Suprapubic skin (tissue), 4 donors: ENCODE measurements around the gene RXFP3.

ENCODE experiments used
- POLR2A ChIP-seq, 2 donors: fragments of 450-650 bp; IDR thresholded peaks; one replicate each; pipeline ENCODE4 v1.6.1; 2017; ENCODE audit warnings: antibody characterized with exemption in 2 of 2, mild to moderate bottlenecking in 2 of 2, moderate library complexity in 2 of 2
- POLR2AphosphoS5 ChIP-seq, 3 donors: sonication (generic); formaldehyde crosslinking; IDR thresholded peaks; one replicate each; pipeline ENCODE4 v1.6.1; 2017; ENCODE audit warnings: antibody characterized with exemption in 3 of 3
- TF ChIP-seq, protein P1 (sequence below), 2 donors: fragments of 200-600 bp in 1 of 2; fragments of 450-650 bp in 1 of 2; sonication (generic) in 1 of 2; IDR thresholded peaks; one replicate each; pipeline ENCODE4 v1.5.1; 2016 to 2019; ENCODE audit warnings: antibody characterized with exemption in 2 of 2, mild to moderate bottlenecking in 1 of 2, moderate library complexity in 1 of 2

DNA sequence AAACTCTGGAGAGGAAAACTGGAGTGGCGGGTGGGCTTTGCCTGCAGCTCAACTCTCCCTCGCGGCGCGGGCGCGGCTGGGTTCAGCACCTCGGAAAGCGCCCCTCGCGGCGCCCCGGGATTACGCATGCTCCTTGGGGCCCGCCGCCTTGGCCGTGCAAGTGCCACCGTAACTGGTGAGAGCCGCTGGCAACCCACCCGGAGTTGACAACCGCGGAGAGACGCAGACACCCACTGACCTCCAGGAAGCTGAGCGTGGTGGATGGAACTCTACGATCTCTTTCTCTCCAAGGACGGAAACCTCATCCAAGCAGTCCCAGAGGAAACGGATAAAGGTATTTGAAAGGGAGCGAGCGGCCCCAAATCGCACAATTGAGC lies 194 bp upstream of the RXFP3 start:
- TF ChIP-seq, protein P1, sequence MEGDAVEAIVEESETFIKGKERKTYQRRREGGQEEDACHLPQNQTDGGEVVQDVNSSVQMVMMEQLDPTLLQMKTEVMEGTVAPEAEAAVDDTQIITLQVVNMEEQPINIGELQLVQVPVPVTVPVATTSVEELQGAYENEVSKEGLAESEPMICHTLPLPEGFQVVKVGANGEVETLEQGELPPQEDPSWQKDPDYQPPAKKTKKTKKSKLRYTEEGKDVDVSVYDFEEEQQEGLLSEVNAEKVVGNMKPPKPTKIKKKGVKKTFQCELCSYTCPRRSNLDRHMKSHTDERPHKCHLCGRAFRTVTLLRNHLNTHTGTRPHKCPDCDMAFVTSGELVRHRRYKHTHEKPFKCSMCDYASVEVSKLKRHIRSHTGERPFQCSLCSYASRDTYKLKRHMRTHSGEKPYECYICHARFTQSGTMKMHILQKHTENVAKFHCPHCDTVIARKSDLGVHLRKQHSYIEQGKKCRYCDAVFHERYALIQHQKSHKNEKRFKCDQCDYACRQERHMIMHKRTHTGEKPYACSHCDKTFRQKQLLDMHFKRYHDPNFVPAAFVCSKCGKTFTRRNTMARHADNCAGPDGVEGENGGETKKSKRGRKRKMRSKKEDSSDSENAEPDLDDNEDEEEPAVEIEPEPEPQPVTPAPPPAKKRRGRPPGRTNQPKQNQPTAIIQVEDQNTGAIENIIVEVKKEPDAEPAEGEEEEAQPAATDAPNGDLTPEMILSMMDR (IDR thresholded peaks at IDR 0.05) = peak in 1 of 2 donors; percentile 24
- TF ChIP-seq POLR2A (IDR thresholded peaks at IDR 0.05) = no peak
- no peak for TF ChIP-seq POLR2AphosphoS5 (IDR thresholded peaks at IDR 0.05)
